Skin epidermis (tissue), 12 donors: ENCODE data around the gene TAF10.
A peak's percentile ranks its signal among the peaks of the same experiment; 100 is the strongest.

Experiments used
- H3K27ac ChIP-seq, 21 experiments: fragments of 200-600 bp; sonication (generic) in 11 of 21; one replicate each; pipeline ENCODE4 v1.5.0; 2020; ENCODE audit warnings: mild to moderate bottlenecking in 3 of 21, inconsistent platforms in 2 of 21, moderate library complexity in 2 of 21
- H3K4me3 ChIP-seq, 7 experiments: fragments of 200-600 bp; sonication (generic) in 2 of 7; one replicate each; pipeline ENCODE4 v1.5.0; 2020; ENCODE audit warnings: inconsistent platforms in 2 of 7, mild to moderate bottlenecking in 2 of 7, moderate library complexity in 1 of 7

Gene TAF10

GRCh38 chr11:6612213-6613041 lies at the start of gene TAF10:
Gene TAF10 (minus strand): TSS chr11:6612216. CDS start chr11:6612189, 27 bp downstream.
- Histone ChIP-seq H3K27ac (peak within 1 kb of the TSS; percentile 59 to 99 (median 97)), H3K4me3 (peak within 1 kb of the TSS; percentile 55 to 85 (median 83))

DNA sequence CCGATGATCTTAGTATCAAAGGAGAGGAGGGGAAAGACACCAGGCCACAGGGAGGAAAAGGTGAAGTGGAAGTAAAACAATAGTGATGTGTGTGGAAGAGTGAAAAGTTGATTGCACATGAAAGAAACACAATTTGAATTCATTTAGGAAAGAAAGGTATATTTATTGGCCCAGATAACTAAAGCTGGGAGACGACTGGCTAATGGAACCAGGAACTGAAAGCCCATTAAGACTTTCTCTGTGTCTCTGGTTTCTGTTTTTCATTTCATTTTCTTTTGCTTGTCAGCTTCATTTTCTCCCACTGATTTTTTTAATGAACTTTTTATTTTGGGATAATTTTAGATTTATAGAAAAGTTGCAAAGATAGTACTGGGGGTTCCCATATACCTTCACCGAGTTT lies 48.7 kb upstream of the TAF10 start:
- Histone ChIP-seq H3K27ac (no peak overlapping the region), H3K4me3 (no peak overlapping the region)

GRCh38 chr11:6658647-6659046 lies 46.6 kb upstream of the TAF10 start:
- no peak overlapping the region for H3K4me3 ChIP-seq
- no peak overlapping the region for H3K27ac ChIP-seq

GRCh38 chr11:6657346-6657745 lies 45.3 kb upstream of the TAF10 start:
- H3K4me3 ChIP-seq: no peak overlapping the region

GRCh38 chr11:6656936-6657335 lies 44.9 kb upstream of the TAF10 start:
- H3K4me3 ChIP-seq: no peak overlapping the region
- peak overlapping the region in 1 of 21 experiments; percentile 47 for H3K27ac ChIP-seq

More at GRCh38 chr11:6657346-6657745, 45.3 kb upstream of the TAF10 start:
- H3K27ac ChIP-seq: no peak overlapping the region

DNA sequence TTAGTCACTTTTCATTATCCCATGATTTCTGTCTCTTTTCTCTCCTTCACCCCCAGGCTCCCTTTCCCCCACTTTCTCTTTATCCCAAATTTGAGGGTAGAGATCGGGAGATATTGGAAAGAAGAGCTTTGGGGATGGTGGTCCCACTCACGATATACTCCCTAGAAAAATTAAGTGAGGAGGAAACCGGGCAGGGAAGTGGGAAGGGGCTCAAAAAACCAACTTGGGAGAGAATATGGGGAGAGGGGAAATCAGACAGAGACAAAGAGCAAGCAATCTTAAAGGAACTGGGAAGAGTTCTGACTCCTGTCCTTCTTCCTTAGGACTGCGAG lies 44.5 kb upstream of the TAF10 start:
- peak overlapping the region in 6 of 21 experiments; percentile 22 to 79 (median 64) for H3K27ac ChIP-seq
- peak overlapping the region in 1 of 7 experiments; percentile 42 for H3K4me3 ChIP-seq

DNA sequence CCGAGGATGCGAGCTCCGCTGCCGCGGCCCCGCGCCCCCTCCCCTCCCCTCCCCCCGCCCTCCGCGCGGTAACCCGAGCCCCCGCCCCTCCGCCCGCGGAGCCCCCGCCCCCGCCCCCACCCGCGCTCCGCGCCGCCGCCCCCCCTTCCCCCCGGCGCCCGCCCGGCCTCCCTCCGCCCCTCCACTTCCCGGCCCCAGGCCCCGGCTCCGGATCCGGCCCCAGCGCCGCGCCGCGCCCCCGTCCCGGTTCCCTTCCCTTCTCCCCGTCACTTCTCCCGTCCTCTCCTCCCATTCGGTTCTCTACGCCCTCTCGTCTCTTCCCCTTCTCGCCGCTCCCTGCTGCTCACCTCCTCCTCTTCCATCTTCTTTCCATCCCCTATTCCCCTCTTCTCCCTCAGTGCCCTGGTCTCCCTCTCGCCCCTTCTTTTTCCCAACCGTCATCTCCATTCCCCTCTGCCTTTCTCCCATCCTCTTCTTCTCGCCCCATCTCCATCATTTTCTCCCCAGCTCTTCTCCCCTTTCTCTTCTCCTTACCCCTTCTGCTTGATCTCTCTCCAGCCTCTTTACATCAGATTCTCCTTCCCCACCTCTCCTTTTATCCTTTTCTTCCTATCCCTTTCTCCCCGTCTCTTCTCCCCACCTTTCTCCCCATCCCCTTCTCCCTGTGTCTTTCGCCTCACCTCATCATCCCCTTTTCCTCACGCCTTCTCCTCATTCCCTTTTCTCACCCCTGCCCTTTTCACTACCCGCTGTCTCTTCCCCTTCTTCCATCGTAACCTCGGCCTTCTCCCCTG lies 44.0 kb upstream of the TAF10 start, which contains the start of gene DCHS1:
Gene DCHS1 (minus strand): TSS at position 20 of the 794 bp plus-strand sequence. CDS start 14,196 bp downstream, outside the sequence.
- H3K27ac ChIP-seq: peak within 1 kb of the TSS in 18 of 21 experiments; percentile 22 to 79 (median 62)
- peak within 1 kb of the TSS; percentile 25 to 50 (median 31) for H3K4me3 ChIP-seq

GRCh38 chr11:6655020-6655789 lies 43.2 kb upstream of the TAF10 start:
- H3K27ac ChIP-seq: peak overlapping the region in 17 of 21 experiments; percentile 4 to 79 (median 61)

DNA sequence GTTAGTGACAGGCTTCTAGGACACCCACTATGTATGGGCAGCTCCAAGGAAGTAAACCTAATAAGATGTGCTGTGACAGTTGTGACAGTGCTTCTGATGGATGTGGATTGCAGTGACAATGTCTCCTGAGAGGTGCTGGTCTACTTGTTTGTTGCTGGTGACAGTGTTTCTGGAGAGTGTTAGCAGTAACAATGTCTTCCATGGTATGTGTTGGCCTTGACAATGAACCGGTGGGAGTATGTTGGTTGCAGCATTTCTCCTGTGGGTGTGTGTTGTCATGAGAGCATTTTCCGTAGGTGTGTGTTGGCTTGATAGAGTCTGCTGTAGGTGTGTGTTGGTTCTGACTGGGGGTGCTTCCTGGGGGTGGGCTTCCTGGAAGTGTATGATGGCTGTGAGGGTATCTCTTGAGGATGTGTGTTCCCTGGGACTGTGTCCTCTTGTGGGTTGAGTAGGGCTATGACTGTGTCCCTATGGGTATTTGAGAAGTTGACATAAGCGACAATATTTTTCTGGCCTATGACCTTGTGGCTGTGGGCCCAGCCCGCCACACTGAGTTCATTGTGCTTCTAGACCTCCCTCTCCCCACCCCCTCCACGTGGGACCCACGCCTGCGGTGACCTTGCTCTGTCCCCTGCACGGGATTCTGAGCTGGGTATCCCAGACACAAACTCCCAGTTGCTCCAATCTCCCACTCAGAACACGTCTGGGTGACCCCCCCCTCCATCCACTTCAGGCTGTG lies 42.4 kb upstream of the TAF10 start:
- Histone ChIP-seq H3K27ac (peak overlapping the region in 12 of 21 experiments; percentile 4 to 79 (median 62)), H3K4me3 (peak overlapping the region in 5 of 7 experiments; percentile 25 to 50 (median 41))

More at GRCh38 chr11:6655020-6655789, 43.2 kb upstream of the TAF10 start:
- peak overlapping the region; percentile 25 to 50 (median 31) for H3K4me3 ChIP-seq

DNA sequence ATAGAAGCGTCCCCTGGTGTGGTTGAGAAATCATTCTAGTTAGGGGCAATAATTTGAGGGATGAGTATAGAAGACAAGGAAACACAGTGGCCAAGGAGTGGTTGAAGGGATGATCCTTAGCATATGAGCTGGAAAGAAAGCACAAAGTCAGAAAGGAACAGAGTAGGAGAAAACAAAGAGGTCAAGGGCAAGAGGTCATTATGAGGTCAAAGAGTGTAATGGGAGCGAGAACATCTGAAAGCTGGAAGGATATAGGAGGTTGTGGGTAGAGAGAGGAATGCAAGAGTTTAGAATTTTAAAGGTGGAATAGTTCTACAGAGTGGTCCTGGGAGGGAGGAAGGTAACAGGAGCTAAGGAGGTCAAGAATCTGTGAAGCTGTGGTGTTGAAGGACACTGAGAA lies 41.6 kb upstream of the TAF10 start:
- no peak overlapping the region for H3K4me3 ChIP-seq
- peak overlapping the region in 1 of 21 experiments; percentile 66 for H3K27ac ChIP-seq

DNA sequence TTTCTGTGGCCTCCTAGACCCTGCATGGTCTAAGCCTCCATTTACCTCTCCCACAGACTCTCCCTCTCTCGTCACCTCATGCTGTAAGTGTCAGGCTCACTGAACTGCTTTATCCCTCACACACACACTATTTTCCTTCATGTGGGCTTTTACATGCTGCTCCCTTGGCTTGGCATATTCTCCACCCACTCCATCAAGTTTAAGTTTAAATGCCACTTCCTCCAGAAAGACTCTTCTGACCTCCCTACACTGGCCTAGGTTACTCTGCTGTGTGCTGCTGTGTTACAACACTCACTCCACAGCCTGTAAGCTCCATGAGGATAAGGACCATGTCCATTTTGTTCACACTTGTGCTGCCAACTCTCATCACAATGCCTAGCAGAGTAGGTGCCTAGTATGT lies 41.1 kb upstream of the TAF10 start:
- H3K4me3 ChIP-seq: no peak overlapping the region
- H3K27ac ChIP-seq: no peak overlapping the region

DNA sequence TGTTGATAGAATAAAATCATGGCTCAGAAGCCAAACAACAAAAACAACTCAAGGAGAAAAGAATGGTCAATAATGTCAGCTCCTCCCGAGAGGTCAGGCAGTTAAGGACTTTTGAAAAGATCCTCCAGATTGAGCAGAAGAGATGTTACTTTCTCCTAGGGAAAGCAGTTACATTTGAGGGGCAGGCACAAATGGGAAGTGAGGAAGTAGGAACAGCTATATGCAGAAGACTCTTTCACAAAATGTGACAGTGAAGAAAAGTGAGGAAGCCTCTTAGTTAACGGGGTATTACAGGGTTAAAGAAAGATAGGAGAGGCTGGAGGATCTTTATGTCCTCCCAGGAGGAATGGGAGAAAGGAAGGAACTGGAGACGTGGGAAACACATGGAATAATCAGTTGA lies 40.2 kb upstream of the TAF10 start:
- no peak overlapping the region for H3K4me3 ChIP-seq
- H3K27ac ChIP-seq: no peak overlapping the region

DNA sequence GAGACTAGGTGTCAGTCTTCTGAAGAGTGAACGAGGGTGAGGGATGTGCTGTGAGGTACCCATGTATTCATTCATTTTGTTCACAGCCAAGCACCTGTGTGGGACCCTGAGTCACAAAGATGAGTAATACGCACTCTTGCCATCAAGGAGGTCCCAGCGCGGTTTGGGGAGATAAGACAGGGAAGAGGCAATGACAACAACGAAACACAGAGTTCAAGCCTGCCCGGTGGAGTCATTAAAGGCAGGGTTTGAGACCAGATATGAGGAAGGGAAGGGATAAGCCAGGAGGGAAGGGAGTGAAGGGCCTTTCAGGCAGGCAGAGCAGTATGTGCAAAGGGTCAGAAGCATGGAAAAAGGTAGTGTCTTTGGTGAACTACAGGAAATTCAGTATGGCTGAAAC lies 39.0 kb upstream of the TAF10 start:
- H3K4me3 ChIP-seq: no peak overlapping the region
- H3K27ac ChIP-seq: no peak overlapping the region

DNA sequence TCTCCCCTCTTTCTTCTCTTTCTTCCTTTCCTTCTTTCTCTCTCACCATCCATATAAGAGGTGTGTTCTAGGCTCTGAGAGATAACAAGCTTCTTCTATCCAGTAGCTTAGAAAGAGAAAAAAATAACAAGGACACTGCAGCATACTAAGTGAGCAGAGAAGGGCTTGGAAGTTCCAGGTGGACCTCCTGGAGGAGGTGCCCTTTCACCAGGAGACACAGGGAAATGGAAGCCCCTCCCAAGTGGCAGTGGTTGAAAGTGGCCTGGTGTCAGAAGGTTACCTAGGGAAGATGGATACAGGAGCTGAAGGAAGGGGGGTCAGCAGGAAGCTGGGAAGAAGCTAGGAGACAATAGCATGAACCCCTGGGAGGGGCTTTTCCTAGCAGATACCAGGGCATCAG lies 38.1 kb upstream of the TAF10 start:
- Histone ChIP-seq H3K4me3 (no peak overlapping the region), H3K27ac (no peak overlapping the region)

GRCh38 chr11:6648501-6648900 lies 36.5 kb upstream of the TAF10 start:
- peak overlapping the region in 1 of 21 experiments; percentile 86 for H3K27ac ChIP-seq

DNA sequence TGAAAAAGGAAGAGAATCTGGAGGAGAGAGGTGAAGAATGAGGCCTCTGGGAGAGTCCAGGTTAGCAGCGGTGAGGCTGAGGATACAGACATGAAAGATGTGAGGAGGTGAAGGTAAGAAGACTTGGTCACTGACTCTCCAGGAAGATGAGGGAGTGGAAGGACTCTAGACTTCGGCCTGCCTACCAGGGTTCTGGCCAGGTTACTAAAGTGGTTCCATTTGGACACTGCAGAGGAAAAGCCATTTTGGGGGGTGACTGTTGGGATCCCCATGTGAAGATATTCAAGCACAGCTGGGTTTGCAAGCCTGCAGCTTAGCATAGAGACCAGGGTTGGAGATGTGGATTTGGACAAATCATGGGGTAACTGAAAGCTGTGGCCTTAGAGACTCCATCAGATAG lies 35.8 kb upstream of the TAF10 start:
- Histone ChIP-seq H3K4me3 (no peak overlapping the region), H3K27ac (peak overlapping the region in 15 of 21 experiments; percentile 70 to 86 (median 81))

More at GRCh38 chr11:6648501-6648900, 36.5 kb upstream of the TAF10 start:
- H3K4me3 ChIP-seq: no peak overlapping the region

GRCh38 chr11:6646918-6647679 lies 35.1 kb upstream of the TAF10 start:
- Histone ChIP-seq H3K27ac (peak overlapping the region in 19 of 21 experiments; percentile 52 to 86 (median 77)), H3K4me3 (no peak overlapping the region)

DNA sequence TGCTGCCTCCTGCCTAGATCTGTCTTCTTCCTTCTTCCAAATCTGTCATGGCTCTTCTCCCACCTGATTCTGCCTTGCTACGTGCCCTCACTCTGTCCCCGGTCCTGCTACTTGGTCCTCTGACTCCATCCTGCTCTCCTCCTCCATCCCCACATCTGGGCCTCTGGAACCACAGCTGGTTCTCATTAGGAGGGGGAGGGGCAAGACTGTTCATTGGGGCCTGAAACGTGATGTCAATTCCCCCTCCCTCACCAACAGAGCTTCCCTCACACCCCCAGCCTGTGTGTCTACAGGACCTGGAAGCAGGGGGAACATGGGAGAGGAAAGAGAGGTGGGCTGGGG lies 34.5 kb upstream of the TAF10 start:
- H3K4me3 ChIP-seq: no peak overlapping the region

More for the DNA sequence above, 34.5 kb upstream of the TAF10 start:
- peak overlapping the region in 19 of 21 experiments; percentile 52 to 86 (median 77) for H3K27ac ChIP-seq
